ENCODE measurements around the gene AEN.
"Not testable (repeated sequence)": the region's sequence is repeated elsewhere in the genome, so short reads cannot be mapped to it uniquely, and the experiment has no call there.

The AEN gene

GRCh38 chr15:88615303-88616107 is 5.6 kb upstream of the AEN start:
- DNase-seq = no peak

- no peak for DNase-seq
Observed at GRCh38 chr15:88616240-88616639, 4.9 kb upstream of the AEN start.

- DNase-seq = no peak
Observed at GRCh38 chr15:88617031-88617722, 4.0 kb upstream of the AEN start.

GRCh38 chr15:88617790-88618189 is 3.4 kb upstream of the AEN start:
- DNase-seq = no peak

DNA sequence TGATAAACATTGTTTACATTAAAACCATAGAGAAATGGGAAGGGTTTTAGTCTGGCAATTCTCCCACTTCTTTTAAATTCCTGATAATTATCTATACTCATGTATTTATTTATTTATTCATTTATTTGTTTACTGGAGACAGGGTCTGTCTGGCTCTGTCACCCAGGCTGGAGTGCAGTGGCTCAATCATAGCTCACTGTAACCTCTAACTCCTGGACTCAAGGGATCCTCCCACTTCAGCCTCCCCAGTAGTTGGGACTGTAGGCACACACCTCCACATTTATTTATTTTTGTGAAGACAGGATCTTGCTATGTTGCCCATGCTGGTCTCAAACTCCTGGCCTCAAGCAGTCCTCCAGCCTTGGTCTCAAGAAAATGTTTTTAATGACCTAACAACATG is 2.5 kb upstream of the AEN start:
- DNase-seq = no peak

DNA sequence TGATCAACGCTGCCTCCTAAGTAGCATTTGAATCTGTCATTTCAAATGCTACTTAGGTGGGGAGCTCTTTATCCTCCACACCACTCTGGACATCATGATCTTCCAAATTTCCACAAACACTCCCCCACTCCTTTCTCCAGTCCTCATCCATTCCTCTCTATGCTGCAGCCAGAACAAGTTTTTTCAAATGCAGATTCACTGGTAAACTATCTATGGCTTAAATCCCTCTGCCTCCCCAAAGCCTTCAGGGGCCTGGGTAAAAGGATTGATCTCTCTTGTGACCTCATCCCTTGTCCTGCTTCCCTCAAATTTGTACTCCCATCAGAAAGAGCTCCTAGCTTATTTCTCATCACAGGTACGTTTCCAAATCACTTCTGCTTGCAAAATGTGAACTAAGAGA is 1.3 kb upstream of the AEN start:
- DNase-seq = no peak

DNA sequence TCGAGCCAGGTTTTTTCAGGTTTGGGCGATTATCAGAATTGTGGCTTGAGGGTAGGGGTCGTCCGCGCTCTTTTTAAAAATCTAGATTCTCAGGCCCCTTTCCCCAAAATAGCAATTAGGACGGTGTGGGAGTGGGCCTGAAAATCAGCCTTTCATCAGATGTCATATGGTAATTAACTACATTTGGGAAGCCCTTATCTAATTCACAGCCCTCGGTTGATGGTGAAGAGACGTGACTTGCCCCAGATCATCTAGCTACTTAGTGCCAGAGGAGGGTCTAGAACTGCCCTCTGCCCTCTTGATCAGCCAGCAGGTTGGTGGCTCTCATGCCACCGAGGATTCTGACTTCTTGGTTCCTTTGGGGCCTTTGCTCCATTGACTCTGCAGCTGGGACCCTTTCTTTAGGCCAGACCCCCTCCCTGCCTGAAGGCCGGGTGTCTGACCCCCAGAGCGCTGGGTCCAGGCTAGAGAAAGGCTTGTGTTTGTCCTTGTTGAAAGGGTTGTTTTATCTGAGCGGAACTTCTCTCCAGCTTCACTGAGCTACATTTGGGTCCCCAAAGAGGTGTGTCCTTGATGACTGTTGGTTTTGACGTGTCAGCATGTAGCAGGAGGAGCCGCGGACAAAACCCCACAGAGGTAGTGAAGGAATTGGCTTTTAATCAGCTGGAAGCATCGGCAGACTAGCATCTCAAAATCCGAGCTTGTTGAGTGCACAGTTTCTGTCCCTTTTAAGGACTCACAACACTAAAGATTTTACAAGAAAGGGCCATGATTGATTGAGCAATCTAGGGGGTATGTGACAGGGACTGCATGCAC is 857 bp downstream of the AEN start:
- DNase-seq = no peak

DNA sequence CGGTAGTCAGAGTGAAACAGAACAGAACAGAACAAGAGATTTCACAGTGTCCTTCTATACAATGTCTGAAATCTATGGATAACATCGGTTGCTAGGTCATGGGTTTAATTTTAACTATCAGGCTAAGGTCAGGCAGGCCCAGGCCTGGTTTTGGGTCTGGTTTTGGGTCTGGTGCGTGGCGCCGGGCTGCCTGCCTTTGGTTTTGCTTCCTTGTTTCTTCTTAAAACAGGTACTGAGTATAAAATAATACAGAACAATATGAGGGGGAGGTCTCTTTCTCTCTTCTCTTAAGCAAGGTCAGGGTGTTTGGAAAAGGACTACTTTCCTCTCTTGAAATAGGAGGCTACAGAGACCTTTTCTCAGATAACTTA is 1.4 kb downstream of the AEN start:
- DNase-seq = no peak

DNA sequence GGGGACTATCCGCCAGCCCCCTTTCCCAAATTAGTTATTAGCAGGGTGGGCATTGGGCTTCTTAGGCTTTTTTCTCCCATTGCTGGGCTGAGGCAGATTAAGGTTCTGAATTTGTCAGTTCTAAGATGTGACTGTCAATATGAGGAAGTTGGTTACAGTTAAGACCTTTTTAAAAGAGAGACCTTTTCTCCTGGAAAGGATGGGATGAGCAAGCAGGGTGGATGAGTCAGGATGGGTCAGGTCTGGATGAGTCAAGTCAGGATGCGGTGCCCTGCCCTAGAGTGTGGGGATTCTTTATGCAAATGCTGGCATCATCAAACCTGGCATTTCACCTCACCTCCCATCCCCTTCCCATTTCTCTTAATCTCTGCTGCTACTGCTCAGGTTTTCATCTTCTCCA is 1.9 kb downstream of the AEN start:
- no peak for DNase-seq

DNA sequence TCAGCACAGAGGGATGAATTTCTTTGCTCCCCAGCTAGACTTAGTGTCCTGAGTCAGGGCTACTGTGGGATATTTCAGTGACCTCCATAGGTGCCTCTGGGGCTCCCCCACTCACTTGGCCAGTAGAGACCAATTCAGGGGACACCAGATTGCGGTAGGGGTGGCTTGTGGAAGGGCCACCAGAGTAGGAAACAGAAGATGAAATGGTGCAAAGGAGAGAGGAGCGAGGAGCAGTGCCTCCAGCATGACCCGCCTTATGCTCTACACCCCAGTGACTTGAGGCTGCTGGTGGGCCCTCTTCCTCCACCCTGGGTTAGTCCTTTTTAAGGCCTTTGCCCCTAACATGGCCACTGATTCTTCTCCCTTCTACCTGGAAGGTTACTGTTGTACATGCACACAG is 2.5 kb downstream of the AEN start:
- DNase-seq = no peak

- no peak for DNase-seq
Observed at GRCh38 chr15:88624156-88624970, 3.2 kb downstream of the AEN start.

GRCh38 chr15:88624971-88625490 is 3.9 kb downstream of the AEN start:
- DNase-seq = no peak

GRCh38 chr15:88625943-88626741 is 5.0 kb downstream of the AEN start:
- DNase-seq = no peak

DNA sequence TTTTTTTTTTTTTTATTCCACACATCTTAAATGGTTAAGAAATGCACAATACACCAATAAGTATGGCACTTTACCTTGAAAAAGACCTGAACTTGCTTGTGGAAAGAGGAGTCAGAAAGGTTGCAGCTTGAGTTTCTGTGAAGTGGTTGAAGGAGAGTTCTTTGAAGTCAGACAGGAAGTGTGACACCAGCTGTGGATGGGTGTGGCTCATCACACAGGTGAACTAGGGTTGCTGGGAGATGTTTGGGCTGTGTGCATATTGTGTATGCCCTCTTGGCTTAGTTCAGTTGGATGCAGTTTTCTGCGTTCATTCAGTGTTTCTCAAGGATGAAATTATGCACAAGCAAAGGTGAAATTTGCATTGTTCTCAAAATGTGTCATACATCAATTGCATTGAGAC is 6.3 kb downstream of the AEN start:
- DNase-seq = no peak

GRCh38 chr15:88628018-88628654 is 7.0 kb downstream of the AEN start:
- no peak for DNase-seq

GRCh38 chr15:88629071-88629470 is 7.9 kb downstream of the AEN start:
- no peak for DNase-seq

GRCh38 chr15:88630141-88630721 is 9.1 kb downstream of the AEN start:
- no peak for DNase-seq

DNA sequence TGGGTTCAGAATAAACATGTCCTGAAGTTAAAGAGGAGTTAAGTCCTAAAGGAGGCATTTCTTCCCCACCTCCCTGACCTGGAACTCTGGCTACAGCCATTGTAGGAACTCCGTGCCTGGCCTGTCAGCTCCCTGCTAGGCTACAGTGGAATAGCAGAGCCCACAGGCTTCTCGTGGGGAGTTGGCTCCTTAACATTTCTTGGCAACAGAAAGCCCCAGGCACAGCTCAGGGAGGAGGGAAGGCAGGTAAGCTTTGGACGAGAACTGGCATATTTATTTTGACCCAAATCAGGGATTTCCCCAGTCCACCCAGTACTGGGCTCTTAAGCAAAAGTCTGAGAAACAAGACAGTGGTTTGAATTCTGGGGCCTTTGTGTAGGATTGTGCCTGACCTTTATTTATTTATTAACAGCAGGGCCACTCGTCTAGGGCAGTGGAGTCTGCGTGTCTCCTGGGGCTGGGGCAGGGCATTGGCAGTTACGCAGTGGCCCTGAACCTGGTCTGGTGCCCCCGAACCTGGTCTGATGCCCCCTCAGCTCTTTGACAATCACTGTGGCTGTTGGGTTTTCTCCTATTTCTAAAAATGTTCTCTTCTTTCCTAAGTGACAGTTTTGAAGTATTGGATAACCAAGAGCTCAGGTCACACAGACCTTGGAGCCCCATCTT is 9.8 kb downstream of the AEN start:
- DNase-seq = no peak

GRCh38 chr15:88631464-88632028 is 10.4 kb downstream of the AEN start:
- no peak for DNase-seq

DNA sequence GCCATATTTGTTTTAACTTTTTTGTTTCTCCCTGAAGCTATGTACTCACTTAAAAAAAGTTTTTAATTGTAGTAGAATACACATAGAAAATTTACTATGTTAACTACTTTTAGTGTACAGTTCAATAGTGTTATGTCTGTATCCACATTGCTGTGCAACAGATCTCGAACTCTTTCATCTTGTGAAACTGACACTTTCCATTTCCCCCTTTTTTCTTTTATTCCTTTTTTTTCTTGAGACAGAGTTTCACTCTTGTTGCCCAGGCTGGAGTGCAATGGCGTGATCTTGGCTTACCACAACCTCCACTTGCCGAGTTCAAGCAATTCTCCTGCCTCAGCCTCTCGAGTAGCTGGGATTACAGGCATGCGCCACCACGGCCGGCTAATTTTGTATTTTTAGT is 11.7 kb downstream of the AEN start:
- DNase-seq = not testable (repeated sequence)

Data from NCI-H446 treated with DMSO at 0.1 percent for 48 hours (cell line).